SH-SY5Y (cell line): ENCODE results near the gene LRRC18.

Experiments
- GATA2 ChIP-seq: IDR thresholded peaks from 2 replicates; pipeline ENCODE4 v1.6.1; 2011; ENCODE audit warnings: mild to moderate bottlenecking, low read depth, low read length
- GATA3 ChIP-seq: IDR thresholded peaks from 2 replicates; pipeline ENCODE4 v1.6.1; 2011; ENCODE audit warnings: low read depth, mild to moderate bottlenecking, low read length, moderate library complexity

LRRC18 gene

DNA sequence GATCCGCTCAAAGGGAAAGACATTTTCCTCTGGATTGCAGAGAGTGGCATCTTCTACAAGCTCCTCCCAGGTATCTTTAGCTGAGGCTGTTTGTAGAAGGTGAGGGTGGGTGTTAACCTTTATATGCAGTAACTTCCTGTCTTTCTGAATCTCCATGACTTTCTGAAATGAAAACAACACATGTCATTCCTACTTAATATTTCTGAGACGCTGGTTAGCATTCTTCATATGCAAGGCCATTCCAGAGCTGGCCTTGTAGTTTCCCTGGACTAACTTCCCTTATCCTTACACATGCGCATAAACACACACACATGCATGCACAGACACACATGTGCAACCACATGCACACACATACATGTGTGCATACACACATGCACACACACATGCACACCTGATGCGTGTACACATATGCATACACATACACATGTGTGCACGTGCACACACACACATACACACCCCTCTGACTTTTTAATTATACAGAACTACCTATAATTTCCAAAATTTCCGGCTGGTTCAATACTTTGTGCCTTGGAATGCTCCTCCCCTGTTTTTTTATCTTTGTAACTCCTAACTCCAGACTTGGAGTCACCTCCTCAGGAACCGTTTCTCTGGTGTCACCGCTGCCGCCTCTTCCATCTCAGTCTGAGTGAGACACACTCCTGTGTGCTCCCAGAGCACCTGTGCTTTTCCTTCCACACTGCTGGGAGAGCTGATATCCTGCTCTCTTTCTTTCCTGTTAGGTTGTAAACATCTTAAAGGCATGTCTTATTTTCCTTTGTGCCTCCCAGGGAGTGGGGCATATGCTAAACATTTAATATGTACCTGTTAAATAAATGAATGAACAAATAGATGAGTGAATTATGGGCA is 55.2 kb downstream of the LRRC18 start:
- TF ChIP-seq GATA2 (no peak), GATA3 (no peak)

GRCh38 chr10:48883701-48884100 is 55.9 kb downstream of the LRRC18 start:
- TF ChIP-seq GATA3, result no peak
- TF ChIP-seq GATA2, result no peak

DNA sequence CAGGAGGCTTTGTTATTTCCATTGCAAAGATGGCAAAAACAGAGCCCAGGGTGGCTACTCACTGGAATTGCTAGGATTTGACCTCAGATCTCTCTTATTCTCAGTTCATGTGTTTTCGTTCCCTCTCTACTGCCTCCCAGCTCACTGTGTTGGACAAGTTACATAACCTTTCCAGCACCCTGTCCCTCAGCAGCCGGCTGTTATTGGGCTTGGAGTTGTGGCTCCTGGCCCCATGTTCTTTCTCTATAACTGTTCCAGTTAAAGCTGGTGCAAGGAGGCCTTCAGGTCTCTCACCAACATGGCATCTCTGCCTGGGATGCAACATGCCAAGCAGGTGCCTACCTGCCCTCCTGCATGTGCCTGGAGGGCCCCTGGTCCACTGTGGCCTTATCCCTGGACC is 56.8 kb downstream of the LRRC18 start:
- TF ChIP-seq GATA3, result no peak
- no peak for TF ChIP-seq GATA2

DNA sequence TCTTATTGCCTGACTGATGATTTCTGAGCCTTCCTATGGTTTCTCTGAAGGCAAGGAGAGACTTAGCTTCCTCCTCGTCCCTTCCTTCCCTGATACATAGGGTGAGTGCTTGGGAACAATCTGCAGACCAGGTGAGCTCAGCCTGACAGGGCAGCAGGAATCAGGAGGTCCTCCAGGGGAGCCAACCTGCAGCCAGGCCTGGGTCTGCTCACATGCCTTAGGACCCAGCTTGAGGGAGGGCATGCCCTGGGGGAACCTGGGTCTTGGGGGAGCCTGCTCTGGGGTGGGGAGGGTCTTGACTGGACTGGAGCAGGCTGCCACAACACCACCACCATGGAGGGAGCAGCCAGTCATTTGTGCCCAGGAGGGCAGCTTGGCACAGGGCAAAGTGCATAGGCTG is 57.7 kb downstream of the LRRC18 start:
- TF ChIP-seq GATA2 (no peak), GATA3 (no peak)

GRCh38 chr10:48880016-48880705 is 59.5 kb downstream of the LRRC18 start:
- no peak for TF ChIP-seq GATA3
- TF ChIP-seq GATA2, result no peak

GRCh38 chr10:48879451-48879850 is 60.2 kb downstream of the LRRC18 start:
- TF ChIP-seq GATA3, result no peak
- no peak for TF ChIP-seq GATA2

DNA sequence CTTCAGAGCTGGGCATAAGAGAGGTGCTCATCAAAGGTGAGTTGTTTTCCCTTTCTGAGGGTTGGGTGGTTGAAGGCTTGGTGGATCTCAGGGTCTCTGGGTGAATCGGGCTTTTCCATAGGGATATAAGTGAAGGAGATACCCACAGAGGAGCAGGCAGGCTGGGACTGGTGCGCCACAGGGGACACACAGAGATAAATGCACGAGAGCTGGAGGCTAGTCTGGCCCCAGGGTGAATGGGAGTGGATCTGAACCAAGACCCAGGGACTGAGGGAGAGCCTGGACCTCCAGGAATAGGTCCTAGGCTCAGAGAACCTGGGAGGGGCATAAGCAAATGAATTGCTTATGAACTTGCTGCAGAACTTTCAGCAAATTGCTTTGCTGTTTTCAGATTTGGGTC is 61.5 kb downstream of the LRRC18 start:
- TF ChIP-seq GATA3 (no peak), GATA2 (no peak)

DNA sequence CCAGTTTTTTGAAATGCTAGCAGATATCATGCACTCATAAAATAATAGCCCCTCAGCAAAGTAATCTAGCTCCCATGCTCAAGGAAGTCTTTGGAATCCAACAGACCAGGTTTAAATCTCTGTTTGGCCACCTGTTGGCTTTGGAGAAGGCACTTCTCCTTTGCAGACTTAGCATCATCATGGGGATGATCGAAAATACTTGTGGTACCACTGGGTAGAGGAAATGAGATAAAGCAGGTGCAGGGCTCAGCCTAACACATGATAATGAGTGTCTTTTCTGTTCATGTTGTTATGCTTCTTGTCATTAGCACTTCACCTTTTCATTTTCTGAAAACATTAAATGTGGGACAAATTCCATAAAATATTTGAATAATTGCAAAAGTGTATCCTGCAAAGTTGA is 67.4 kb downstream of the LRRC18 start:
- TF ChIP-seq GATA3, result no peak
- TF ChIP-seq GATA2, result no peak
